GM18507 (cell line): ENCODE results near the gene LHFPL6.

ENCODE experiments used
- DNase-seq: peaks from one replicate; pipeline ENCODE4 v3.0.0; 2011; ENCODE audit warnings: low read depth; ENCODE audit not compliant: insufficient read length; ENCODE audit errors: extremely low spot score
- FAIRE-seq: peaks from 2 replicates; lab custom pipeline; 2011; peaks lifted over from hg19 to GRCh38; lab: Jason Lieb, UNC

The LHFPL6 gene

GRCh38 chr13:39297023-39297422, 306.0 kb downstream of the LHFPL6 start:
- FAIRE-seq (no peak), DNase-seq (no peak)

- DNase-seq = no peak
- FAIRE-seq = no peak
These were observed 306.8 kb downstream of the LHFPL6 start for GRCh38 chr13:39296193-39296592.
